ENCODE measurements around the gene HSD17B11.
A peak's percentile ranks its signal among the peaks of the same experiment; 100 is the strongest.

The HSD17B11 gene

GRCh38 chr4:87382931-87383330 is 8.1 kb downstream of the HSD17B11 start:
- Histone ChIP-seq H3K36me3 (peaks cover 13% of the 10 kb centered on the region), H3K9me3 (peaks cover 3% of the 10 kb centered on the region; the same call in 1 of the 2 replicates), H3K27me3 (no peaks in the 10 kb centered on the region), H3K4me3 (ENCODE audit: low read depth, low read length) (no peak overlapping the region), H3K4me1 (no peaks in the 10 kb centered on the region)
- DNase-seq, result no peak
- TF ChIP-seq CTCF (IDR thresholded peaks at IDR 0.05; ENCODE audit: low read depth, low read length), result no peak

- TF ChIP-seq CTCF (IDR thresholded peaks at IDR 0.05; ENCODE audit: low read depth, low read length), result no peak
- Histone ChIP-seq H3K4me1 (no peaks in the 10 kb centered on the region), H3K4me3 (ENCODE audit: low read depth, low read length) (no peak overlapping the region), H3K27me3 (no peaks in the 10 kb centered on the region), H3K36me3 (peaks cover 13% of the 10 kb centered on the region), H3K9me3 (peaks cover 3% of the 10 kb centered on the region; the same call in 1 of the 2 replicates)
- no peak for DNase-seq
Measured at GRCh38 chr4:87382116-87382515, 8.9 kb downstream of the HSD17B11 start.

- Histone ChIP-seq H3K9me3 (no peaks in the 10 kb centered on the region), H3K36me3 (peaks cover 31% of the 10 kb centered on the region), H3K27me3 (no peaks in the 10 kb centered on the region), H3K4me3 (ENCODE audit: low read depth, low read length) (no peak overlapping the region), H3K4me1 (no peaks in the 10 kb centered on the region)
- no peak for TF ChIP-seq CTCF (IDR thresholded peaks at IDR 0.05; ENCODE audit: low read depth, low read length)
- DNase-seq, result no peak
Measured at GRCh38 chr4:87377816-87378215, 13.2 kb downstream of the HSD17B11 start.

- no peak for DNase-seq
- no peaks in the 10 kb centered on the region for H3K4me1 ChIP-seq
- H3K36me3 ChIP-seq, result peaks cover 38% of the 10 kb centered on the region
Measured at GRCh38 chr4:87375719-87376291, 15.2 kb downstream of the HSD17B11 start.

GRCh38 chr4:87370068-87370467 is 20.9 kb downstream of the HSD17B11 start:
- Histone ChIP-seq H3K9me3 (no peaks in the 10 kb centered on the region), H3K36me3 (peaks cover 53% of the 10 kb centered on the region)
- no peak for TF ChIP-seq CTCF (IDR thresholded peaks at IDR 0.05; ENCODE audit: low read depth, low read length)

More at GRCh38 chr4:87375719-87376291, 15.2 kb downstream of the HSD17B11 start:
- Histone ChIP-seq H3K27me3 (no peaks in the 10 kb centered on the region), H3K4me3 (ENCODE audit: low read depth, low read length) (no peak overlapping the region), H3K9me3 (no peaks in the 10 kb centered on the region)
- TF ChIP-seq CTCF (IDR thresholded peaks at IDR 0.05; ENCODE audit: low read depth, low read length), result peak; percentile 79

GRCh38 chr4:87366521-87367162 is 24.3 kb downstream of the HSD17B11 start:
- no peaks in the 10 kb centered on the region for H3K9me3 ChIP-seq
- no peaks in the 10 kb centered on the region for H3K27me3 ChIP-seq
- no peak for TF ChIP-seq CTCF (IDR thresholded peaks at IDR 0.05; ENCODE audit: low read depth, low read length)
- H3K36me3 ChIP-seq, result peaks cover 58% of the 10 kb centered on the region
- no peaks in the 10 kb centered on the region for H3K4me1 ChIP-seq
- no peak for DNase-seq
- no peak overlapping the region for H3K4me3 ChIP-seq (ENCODE audit: low read depth, low read length)

More at GRCh38 chr4:87370068-87370467, 20.9 kb downstream of the HSD17B11 start:
- Histone ChIP-seq H3K27me3 (no peaks in the 10 kb centered on the region), H3K4me1 (no peaks in the 10 kb centered on the region), H3K4me3 (ENCODE audit: low read depth, low read length) (no peak overlapping the region)
- no peak for DNase-seq
